HG02973 (cell line): Measurements from ENCODE around the gene PDE6D.
A peak's percentile ranks its signal among the peaks of the same experiment; 100 is the strongest.

Experiments used
- ATAC-seq: cut with Tn5 transposase; IDR thresholded peaks from one replicate; pipeline ENCODE4 v1.9.1; 2021; ENCODE audit warnings: moderate library complexity; ENCODE audit not compliant: unreplicated experiment

Gene PDE6D

DNA sequence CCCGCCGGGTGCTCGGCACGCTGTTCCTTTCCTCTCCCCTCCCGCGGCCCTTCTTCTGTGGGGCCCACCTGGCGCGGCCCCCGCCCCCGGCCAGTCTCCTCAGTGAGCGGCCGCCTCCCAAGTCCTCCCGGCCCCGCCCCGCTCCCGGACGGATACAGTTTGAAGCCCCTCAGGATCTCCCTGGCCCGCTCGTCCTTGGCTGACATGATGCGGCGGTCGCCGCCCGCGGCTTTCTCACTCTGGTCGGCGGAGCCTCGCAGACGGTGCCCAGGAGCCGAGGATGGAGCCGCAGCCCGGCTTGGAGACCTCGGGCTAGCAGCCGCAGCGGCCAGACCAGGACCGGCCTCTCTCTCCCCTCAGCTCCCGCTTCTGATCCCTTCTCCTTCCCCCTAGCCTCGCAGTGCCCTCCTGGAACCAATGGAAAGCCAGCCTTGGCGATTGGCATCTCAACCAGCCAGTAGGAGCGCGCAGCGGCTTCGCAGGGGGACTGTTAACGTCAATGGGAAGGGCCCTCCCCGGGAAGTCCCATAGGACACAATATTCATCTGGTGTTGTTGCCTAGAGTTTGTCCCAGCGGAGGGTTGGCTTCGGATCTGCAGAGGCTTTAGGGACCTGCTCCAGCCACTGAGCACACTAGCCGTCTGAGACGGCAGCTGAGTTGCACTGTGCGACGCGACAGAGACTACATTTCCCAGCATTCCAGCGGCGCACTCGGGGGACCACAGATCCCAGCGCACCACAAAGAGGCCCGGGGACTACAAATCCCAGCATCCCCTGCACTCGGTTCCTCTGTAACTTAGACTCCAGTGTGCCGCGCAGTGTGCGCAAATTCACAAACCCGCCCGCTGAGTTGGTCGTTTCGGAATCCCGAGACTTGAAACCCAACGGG, at the start of gene PDE6D:
PDE6D (minus strand) TSS at position 374 of the 889 bp plus-strand sequence; CDS start at position 206, 168 bp downstream.
- ATAC-seq, result peak; percentile 87

DNA sequence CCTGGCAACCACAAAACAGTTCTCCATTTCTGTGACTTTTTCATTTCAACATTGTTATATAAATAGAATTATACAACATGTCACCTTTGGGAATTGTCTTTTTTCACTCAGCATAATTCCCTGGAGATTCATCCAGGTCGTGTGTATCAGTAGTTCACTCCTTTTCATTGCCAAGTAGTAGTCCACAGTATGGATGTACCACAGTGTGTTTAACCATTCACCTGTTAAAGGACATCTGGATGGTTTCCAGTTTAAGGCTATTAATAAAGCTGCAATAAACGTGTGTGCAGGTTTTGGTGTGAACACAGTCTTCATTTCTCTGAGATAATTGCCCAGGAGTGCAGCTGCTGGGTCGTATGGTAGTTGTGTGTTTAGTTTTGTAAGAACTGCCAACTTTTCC, 40.8 kb upstream of the PDE6D start:
- ATAC-seq, result no peak

DNA sequence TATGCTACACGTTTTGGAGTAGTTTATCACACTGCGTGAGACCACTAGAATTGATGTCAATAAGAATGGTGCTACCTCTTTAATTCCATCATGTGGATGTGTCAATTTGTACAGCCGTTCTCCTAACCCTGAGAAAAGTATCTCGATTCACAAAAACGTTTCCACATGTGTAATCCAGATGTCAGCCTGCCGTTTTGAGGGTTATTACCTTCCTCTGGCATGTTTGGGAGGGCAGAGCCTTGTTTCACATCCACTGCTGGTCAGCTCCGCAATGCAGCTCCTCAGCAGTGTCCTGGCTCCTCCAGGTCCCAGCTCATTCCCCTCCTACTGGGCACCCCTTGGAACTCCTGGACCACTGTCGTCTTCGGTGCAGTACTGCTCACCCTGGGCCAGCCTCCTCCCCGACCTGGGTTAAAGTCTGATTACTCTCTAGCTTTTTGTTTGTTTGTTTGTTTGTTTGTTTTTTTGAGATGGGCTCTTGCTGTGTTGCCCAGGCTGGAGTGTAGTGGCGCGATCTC, 39.8 kb upstream of the PDE6D start:
- ATAC-seq, result no peak

DNA sequence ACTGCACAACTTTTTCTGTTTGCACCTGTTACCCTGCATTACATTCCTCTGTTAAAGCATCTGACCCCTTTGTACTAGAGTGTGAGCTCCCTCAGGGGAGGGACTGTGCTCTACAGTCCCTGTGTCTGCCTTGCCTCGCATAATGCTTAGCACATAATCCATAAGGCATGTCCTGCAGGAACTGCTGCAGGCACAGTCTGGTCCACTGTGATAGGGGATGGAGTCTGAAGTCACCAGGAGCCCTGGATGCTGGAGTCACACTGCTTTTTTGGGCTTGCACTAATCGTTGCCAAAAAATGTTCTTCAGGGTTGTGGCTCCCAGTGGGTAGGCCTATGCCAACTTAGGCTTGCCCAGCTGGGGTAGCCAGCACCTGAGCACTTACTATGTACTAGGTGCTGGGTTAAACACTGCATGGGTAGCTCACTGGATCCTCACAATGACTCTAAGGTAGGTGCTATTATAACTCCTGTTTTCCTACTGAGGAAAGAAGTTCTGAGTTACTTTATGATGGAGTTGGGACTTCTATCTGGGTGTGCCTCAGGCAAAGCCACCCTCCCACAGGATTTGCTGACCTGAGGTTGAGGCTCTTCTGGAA, 38.5 kb upstream of the PDE6D start:
- no peak for ATAC-seq

DNA sequence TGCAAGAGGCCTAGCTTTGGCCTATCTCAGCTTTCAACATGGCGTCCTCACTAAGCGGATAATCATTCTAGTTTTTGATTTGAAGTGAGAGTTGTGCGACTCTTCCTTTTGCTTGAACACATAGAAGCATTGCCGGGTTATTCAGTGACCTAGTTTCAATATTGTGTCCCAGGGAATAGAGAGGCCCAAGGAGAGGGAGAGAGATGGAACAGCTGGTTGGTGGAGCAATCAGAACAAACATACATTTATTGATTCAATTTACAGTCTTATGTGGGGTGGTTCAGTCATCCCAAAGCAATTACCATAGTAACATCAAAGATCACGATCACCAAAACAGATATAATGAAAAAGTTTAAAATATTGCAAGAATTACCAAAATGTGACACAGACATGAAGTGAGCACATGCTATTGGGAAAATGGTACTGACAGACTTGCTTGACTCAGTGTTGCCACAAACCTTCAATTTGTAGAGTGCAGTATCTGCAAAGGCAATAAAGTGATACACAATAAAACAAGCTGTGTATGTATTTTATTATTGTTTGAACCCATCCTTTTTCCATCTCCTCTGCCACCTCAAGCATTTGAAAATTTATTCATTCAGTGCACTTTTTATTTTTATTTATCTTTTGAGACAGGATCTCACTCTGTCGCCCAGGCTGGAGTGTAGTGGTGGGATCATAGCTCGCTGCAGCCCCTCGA, 35.4 kb upstream of the PDE6D start:
- no peak for ATAC-seq

DNA sequence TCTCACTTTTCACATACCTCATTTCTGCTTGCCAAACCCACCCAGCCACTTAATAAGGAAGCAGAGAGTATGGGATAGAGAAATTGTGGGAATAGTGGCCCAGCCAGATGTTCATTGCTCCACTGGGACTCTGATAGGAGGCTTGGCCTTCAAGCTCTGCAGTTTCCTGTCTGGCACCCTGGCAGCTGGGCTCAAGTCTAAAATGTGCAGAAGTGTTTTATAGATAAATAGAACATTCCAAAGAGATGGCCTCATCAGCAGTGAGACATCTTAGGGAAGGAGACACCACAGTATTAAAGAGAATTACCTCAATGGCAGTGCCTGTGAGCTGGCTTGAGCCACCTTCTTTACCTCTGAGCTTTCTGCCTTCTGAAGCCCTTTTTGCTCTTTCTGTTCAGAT, 29.8 kb upstream of the PDE6D start:
- ATAC-seq, result no peak

DNA sequence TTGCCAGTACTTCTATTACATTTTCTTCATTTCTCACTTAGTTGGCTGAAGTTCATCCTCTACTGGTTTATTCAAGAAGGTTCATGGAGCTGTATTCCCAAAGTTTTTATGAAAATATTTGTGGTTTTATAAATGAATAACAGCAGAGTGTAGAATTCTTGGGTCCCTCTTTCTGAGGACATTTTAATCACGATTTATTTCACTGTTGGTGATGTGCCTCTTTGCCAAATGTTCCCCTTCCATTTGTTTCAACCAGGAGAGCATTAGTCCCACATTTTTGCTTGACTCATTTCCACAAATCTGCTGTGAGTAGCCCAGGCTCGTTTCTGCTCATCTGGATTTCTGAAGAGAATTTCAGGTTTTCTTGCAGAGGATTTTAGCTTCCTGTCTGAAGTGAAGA, 25.9 kb upstream of the PDE6D start:
- ATAC-seq, result no peak

DNA sequence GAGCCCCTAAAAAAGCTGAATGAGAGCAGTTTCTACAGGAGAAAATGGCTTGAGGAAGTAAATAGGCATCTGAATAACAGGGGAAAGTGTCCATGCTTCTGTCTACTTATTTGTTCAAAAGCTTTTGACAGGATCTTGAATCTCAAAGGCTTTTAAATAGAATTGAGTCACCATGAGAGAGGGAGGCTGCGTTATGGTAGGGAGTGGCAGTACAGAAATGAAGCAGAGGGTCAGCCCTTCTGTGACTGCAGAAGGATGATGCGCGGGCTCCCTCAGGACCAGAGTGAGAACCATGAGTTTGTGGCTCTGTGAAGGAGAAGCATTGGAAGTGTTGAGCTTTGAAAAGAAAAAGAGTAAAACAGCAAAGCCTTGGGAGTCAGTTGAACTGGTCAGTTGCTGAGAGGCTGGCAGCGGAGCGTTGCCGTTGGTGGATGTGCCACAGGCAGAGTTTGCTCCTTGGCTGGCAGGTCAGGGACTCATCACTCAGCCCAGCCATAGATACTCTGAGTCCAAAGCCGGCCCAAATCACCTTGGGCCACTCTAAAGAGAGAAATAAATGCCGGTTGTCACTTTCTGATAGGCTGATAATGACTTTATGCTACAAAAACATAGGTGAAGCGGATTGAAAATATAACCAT, 22.5 kb upstream of the PDE6D start:
- no peak for ATAC-seq

DNA sequence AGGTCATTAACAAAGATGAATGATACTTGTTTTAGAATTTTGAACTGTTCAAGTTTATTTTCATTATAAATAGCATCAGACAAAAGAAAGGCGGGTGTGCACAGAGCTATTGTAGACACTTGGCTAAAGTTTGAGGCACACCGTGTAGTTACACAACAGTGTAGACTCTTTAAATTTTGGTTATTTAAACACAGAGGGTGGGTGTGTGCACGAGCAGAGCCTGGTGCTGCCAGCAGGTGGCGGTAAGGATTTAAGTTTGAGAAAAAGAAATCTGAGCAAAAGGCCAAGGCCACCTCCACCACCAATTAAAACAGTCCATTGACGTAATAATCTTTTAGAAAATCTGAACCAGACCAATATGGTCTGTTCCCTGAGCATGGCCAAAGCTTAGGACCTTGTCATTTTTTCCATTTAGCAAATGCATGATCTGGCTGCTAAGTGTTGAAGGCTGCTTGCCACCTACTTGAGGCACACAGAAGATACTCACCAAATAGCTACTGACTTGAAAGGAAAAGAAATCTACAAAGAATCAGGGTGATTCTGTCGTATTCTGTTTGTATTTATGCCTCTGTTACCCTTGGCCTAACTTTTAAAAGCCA, 19.5 kb upstream of the PDE6D start:
- ATAC-seq, result no peak

DNA sequence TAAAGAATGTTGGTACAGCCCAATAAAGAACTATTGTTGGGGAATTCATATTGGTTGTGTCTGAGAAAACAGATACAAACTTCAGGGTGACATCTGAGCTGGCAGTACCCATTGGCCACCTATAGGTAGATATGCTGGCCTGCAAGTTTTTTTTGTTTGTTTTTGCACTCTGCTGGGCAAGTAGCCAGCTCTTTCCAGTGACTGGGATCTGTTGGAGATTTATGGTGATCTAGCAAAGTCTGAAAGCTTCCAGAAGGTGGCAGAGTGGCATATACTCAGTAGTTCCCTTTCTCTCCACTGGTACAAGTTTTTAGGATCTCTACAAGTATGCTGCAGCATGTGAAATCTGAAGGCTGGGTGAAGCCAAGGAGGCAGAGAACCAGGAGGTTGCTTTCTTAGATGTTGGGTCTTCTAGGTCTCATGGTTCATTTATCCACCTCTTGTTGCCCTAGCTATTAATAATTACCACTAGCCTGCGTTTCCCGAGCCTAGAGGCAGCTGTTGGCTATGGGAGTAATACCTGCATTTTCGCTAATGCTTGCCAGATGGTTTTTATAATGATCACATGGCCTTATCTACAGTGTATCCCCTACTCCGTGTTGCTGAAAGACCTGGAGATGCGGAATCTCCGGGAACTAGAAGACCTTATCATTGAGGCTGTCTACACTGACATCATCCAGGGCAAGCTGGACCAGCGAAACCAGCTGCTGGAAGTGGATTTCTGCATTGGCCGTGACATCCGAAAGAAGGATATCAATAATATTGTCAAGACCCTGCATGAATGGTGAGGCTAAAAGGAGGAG, 14.6 kb upstream of the PDE6D start:
- ATAC-seq, result no peak

DNA sequence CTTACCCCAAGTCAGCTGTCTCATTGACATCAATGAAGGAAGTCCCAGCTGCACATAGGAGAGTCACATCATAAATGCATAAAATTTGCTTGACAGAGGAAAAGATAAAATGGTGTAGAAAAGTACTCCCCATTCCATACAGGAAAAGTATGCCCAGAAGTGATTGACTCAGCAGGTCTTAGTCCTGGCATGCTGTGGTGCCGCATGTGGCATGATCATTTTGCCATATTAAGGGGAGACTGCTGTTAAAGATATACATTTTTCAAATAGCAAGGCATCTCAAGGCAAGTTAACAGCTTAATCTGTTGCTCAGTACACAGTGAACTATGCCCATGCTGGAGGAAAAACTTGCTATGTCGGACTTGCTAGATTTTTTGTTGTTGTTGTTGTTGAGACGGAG, 13.3 kb upstream of the PDE6D start:
- no peak for ATAC-seq

DNA sequence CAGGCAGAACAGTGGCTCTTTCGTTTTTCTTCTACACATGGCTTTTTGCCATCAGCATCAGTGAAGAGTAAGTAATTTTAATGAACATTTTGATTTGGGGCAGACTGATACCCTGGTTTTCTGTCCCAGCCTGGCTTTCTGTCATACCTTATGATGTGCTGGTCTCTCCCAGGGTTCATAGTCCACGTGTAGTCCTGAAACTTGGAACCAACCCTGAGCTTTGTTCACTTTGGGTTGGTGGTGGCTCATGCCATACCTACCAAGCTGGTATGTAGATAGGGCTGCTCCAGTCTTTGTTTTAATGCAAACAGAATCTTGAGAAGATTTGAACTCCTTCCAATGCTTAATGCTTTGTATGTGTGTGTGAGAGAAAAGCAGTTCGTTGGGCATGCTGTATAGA, 10.0 kb upstream of the PDE6D start:
- no peak for ATAC-seq

DNA sequence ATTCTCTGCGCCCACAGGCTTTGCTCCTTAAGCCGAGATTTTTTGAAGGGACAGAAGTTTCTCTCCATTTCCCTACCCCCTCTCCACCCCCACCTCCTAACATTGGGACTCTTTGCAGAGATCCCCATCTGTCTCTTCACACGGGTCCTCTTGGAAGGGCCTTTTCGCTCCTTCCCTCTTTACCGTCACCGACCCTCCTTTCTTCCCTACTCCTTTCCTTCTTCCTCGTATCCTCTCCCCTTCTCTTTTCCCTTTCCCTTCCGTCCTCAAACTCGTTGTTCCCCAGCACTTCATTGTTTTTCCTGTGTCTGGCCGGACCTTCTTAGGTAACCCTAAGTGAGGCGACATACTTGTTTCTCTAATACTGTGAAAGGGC, 5.8 kb upstream of the PDE6D start:
- ATAC-seq, result no peak

DNA sequence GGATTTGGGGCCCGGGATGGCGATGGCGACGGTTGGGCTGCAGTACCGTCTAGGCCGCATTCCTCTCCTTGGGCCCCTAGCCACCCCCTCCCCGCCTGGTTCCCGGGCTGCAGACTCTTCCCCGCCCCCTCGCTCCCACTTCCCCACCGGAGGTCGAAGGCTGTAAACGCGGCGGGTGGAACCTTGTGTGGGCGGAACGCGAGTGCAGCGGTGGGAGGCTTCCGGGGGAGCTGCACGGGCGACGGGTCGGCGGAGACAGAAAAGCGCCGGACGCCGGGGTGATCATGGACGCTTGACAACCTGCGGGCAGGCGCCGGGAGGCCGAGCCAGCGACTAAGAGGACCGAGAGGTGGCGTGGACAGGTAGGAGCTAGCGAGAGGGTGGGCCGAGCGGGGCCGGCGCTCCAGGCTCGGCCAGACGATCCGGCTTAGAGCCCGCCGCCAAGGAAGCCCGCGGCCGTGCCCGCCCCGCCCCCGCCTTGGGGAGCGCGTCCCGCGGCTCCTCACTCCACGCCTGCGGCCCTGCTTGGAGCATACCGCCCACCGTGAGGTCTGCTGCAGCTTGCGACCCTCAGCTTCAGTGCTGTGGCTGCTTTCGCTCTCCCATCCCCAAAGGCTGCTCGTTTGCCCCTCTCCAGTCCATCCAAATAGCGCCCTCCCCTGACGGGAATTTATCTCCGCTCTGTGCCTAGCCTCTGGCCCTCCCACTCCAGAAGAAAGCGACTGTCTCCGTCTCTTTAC, 5.3 kb upstream of the PDE6D start, which contains the start of gene COPS7B:
COPS7B (plus strand) TSS at position 269 of the 740 bp plus-strand sequence. CDS start 2,126 bp downstream, outside the sequence.
- ATAC-seq, result peak; percentile 61

DNA sequence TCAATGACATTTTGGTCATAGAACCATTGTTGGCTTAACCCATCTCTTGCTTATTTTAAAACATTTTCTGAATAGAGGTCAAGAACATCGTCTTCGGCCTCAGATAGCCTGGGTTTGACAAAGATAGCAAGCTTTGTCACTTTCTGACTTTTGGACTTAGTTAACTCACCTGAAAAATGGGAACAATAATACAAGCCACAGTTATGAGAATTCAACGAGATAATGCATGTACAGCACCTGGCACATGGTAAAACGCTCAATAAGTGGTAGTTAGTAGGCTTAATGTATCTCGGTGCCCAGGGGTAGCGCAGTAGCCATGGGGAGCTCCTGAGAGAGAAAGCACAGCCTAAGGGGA, 4.7 kb upstream of the PDE6D start:
- ATAC-seq, result no peak

DNA sequence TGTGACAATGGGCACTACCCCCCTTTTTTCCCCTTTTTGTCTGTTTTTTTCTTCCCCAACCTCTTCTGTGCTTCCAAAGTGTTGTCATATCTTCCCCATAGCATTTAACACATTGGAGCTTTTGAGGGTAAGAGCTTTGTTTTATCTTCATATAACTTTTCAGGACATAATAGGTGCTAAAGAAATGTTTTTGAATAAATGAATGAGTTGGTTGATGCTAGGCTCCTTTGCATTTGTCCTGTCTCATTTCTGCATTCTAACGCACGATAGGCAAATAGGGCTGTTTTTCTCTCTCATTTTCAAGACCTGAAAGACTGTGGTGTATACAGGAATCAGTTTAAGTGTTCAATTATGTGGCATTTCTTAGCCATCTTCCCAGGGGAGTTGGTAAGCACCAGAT, 4.3 kb upstream of the PDE6D start:
- ATAC-seq, result no peak

DNA sequence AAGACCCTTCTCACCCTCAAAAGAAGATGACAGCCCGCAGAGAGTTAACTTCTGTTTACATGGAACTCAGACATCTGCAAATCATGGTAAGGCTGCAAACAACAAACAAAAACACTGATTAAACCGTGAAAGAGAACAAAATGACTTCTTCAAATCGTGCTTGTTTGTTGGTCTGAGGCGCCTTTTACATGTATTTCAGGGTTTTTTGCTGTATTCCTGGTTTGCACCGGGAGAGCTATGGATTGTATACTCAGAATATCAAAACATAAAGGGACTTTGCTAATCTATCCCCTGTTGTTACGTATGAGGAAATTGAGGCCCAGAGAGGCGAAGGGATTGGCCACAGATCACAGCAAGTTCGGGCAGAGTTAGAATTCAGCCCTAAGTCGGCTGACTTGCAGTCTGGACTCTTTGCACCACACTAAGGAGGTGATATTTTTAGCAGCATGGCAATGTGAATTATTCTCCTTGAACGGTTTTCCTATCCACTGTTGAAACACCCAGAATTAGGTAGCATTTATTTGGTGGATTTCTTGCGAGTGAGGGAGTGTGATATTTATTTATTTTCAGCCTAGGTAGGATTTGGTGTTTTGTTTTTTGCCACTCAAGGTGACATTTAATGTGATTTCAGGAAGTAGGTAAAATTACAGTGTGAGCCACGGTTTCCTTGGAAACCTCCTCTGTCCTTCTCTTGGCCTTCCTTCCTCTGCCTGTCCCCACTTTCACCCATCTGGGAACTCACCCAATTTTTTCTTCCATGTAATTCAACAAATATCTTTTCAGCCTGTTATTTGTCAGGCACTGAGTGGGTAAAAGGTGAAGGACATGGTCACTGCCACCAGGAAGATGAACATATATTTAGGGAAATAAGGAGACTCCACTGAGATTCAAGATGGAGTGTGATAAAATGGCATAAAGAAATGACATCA, 980 bp upstream of the PDE6D start:
- no peak for ATAC-seq
